Measurements from ENCODE around the gene PLEKHA6.

PLEKHA6 gene

GRCh38 chr1:204354579-204354978, 5.2 kb downstream of the PLEKHA6 start:
- DNase-seq: no peak

- no peak for DNase-seq
Measured at GRCh38 chr1:204353213-204353910, 6.4 kb downstream of the PLEKHA6 start.

GRCh38 chr1:204350857-204351573, 8.7 kb downstream of the PLEKHA6 start:
- DNase-seq: no peak

- no peak for DNase-seq
Measured at GRCh38 chr1:204350312-204350711, 9.4 kb downstream of the PLEKHA6 start.

- DNase-seq: no peak
Measured at GRCh38 chr1:204349602-204350001, 10.1 kb downstream of the PLEKHA6 start.

GRCh38 chr1:204348722-204349121, 11.0 kb downstream of the PLEKHA6 start:
- DNase-seq: no peak

GRCh38 chr1:204348242-204348641, 11.5 kb downstream of the PLEKHA6 start:
- no peak for DNase-seq

GRCh38 chr1:204345941-204346645, 13.6 kb downstream of the PLEKHA6 start:
- no peak for DNase-seq

- DNase-seq: no peak
Measured at GRCh38 chr1:204345438-204345841, 14.3 kb downstream of the PLEKHA6 start.

GRCh38 chr1:204344665-204345355, 14.9 kb downstream of the PLEKHA6 start:
- DNase-seq: no peak

- no peak for DNase-seq
Measured at GRCh38 chr1:204343802-204344201, 15.9 kb downstream of the PLEKHA6 start.

- DNase-seq: no peak
Measured at GRCh38 chr1:204343247-204343646, 16.5 kb downstream of the PLEKHA6 start.

- no peak for DNase-seq
Measured at GRCh38 chr1:204342310-204342709, 17.4 kb downstream of the PLEKHA6 start.

GRCh38 chr1:204341380-204341779, 18.3 kb downstream of the PLEKHA6 start:
- DNase-seq: no peak

- no peak for DNase-seq
Measured at GRCh38 chr1:204340081-204340889, 19.4 kb downstream of the PLEKHA6 start.

GRCh38 chr1:204339541-204339940, 20.2 kb downstream of the PLEKHA6 start:
- no peak for DNase-seq

GRCh38 chr1:204338997-204339396, 20.7 kb downstream of the PLEKHA6 start:
- DNase-seq: no peak

- no peak for DNase-seq
Measured at GRCh38 chr1:204338360-204338759, 21.4 kb downstream of the PLEKHA6 start.

GRCh38 chr1:204337583-204337982, 22.1 kb downstream of the PLEKHA6 start:
- no peak for DNase-seq

GRCh38 chr1:204337036-204337429, 22.7 kb downstream of the PLEKHA6 start:
- DNase-seq: no peak

- DNase-seq: no peak
Measured at GRCh38 chr1:204336421-204337035, 23.2 kb downstream of the PLEKHA6 start.

- no peak for DNase-seq
Measured at GRCh38 chr1:204335533-204335932, 24.2 kb downstream of the PLEKHA6 start.

Measured in CD4-positive, alpha-beta T cell treated with Interferon alpha-2 for 1 hour (primary cell).